ES-I3 (cell line): Measurements from ENCODE around the gene FAHD2B.
"Not testable (repeated sequence)": the region's sequence is repeated elsewhere in the genome, so short reads cannot be mapped to it uniquely, and the experiment has no call there.

Experiments
- H3K36me3 ChIP-seq: 2 replicates; pipeline ENCODE4 v1.6.1; 2013; ENCODE audit warnings: mild to moderate bottlenecking, low read length, control low read depth, moderate library complexity; ENCODE audit not compliant: insufficient read depth
- H3K4me1 ChIP-seq: 2 replicates; pipeline ENCODE4 v1.6.1; 2013; ENCODE audit warnings: mild to moderate bottlenecking, control low read depth, low read length; ENCODE audit not compliant: insufficient read depth
- H3K9ac ChIP-seq: 2 replicates; pipeline ENCODE4 v1.6.1; 2013; ENCODE audit warnings: low read depth, mild to moderate bottlenecking, low read length, moderate library complexity
- H3K9me3 ChIP-seq: 2 replicates; pipeline ENCODE4 v1.6.1; 2013; ENCODE audit warnings: mild to moderate bottlenecking, low read length, moderate library complexity; ENCODE audit not compliant: control insufficient read depth, insufficient read depth

Gene FAHD2B

GRCh38 chr2:97083516-97083915 is 11.2 kb downstream of the FAHD2B start:
- H3K9me3 ChIP-seq, H3K36me3 ChIP-seq, H3K4me1 ChIP-seq, H3K9ac ChIP-seq: not testable (repeated sequence)

GRCh38 chr2:97082206-97082605 is 12.5 kb downstream of the FAHD2B start:
- not testable (repeated sequence) for H3K9ac ChIP-seq, H3K4me1 ChIP-seq, H3K36me3 ChIP-seq, H3K9me3 ChIP-seq

DNA sequence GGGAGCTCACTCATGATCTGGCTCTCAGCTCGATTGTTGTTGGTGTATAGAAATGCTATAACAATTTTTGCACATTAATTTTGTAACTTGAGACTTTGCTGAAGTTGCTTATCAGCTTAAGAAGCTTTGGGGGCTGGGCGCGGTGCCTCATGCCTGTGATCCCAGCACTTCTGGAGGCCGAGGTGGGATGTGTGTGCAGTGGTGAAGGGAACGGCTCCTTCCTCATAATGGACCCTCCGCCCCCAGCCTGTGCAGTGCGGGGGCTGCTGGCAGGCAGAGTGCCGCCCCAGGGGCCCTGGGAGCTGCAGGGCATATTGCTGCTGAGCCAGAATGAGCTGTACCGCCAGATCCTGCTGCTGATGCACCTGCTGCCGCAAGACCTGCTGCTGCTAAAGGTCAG is 13.8 kb downstream of the FAHD2B start:
- not testable (repeated sequence) for H3K36me3 ChIP-seq, H3K9ac ChIP-seq, H3K4me1 ChIP-seq, H3K9me3 ChIP-seq

- not testable (repeated sequence) for H3K9ac ChIP-seq, H3K9me3 ChIP-seq, H3K4me1 ChIP-seq, H3K36me3 ChIP-seq
Measured at GRCh38 chr2:97077213-97077612, 17.5 kb downstream of the FAHD2B start.

- not testable (repeated sequence) for H3K4me1 ChIP-seq, H3K36me3 ChIP-seq, H3K9ac ChIP-seq, H3K9me3 ChIP-seq
Measured at GRCh38 chr2:97070915-97071314, 23.8 kb downstream of the FAHD2B start.

DNA sequence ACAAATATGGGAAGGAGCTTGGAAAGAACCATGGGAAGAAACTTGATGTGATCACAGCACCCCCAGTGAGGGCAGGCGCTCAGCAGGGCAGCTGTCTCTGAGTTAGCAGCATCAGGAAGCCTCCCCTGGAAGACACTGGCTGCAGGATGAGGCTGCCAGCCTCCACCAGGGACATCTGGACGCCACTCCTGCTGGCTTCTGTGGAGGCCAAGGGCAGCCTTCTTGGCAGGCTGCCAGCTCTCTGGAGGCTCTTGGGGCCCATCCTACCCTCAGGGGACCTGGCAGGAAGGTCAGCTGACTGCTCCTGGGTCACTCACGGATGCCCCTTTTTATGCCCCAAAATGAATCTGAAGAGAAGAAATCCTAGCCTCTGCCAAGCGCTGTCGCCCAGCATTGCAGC is 26.0 kb downstream of the FAHD2B start:
- not testable (repeated sequence) for H3K4me1 ChIP-seq, H3K9ac ChIP-seq, H3K36me3 ChIP-seq, H3K9me3 ChIP-seq

DNA sequence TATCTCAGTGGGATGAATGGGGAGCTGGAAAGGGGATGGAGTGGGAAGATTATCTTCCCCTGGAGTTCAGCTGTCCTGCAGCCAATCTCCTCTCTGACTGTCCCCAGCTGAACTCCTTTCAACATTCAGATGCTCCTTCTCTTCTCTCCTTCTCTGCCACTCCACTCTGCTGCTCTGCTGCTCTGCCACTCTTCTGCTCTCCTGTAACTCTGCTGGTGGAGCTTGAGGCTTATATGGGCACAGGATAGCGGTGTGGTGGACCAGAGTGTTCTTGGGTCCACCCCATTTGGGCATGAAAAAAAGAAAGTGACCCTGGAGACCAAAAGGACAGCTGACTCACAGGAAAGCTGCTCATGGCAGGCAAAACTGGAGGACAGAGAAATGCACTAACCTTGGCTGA is 26.6 kb downstream of the FAHD2B start:
- Histone ChIP-seq H3K9ac (no peak overlapping the region), H3K36me3 (no peaks in the 10 kb centered on the region), H3K4me1 (no peaks in the 10 kb centered on the region), H3K9me3 (no peaks in the 10 kb centered on the region)

GRCh38 chr2:97067279-97068004 is 27.2 kb downstream of the FAHD2B start:
- Histone ChIP-seq H3K9ac (no peak overlapping the region), H3K9me3 (no peaks in the 10 kb centered on the region), H3K36me3 (no peaks in the 10 kb centered on the region), H3K4me1 (no peaks in the 10 kb centered on the region)

GRCh38 chr2:97066030-97066429 is 28.7 kb downstream of the FAHD2B start:
- H3K9me3 ChIP-seq, H3K9ac ChIP-seq, H3K36me3 ChIP-seq, H3K4me1 ChIP-seq: not testable (repeated sequence)

DNA sequence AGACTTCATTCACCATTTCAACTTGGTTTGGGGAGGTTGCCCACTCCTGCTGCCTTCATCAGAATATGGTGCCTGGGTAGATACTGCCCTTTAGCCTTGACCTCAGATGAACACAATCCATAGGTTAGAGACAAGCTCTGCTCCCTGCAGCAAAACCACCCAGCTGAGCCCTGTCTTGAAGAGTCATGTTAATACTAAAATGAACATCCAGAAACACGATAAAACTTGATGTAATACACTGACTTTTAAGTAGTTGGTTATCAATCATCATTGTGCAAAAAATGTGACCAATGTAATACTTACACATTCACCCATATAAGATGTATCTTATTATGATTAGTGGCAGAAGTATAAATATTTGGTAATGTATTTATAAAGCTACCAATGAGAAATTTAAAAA is 32.7 kb downstream of the FAHD2B start:
- not testable (repeated sequence) for H3K36me3 ChIP-seq, H3K9ac ChIP-seq, H3K4me1 ChIP-seq, H3K9me3 ChIP-seq

- not testable (repeated sequence) for H3K9me3 ChIP-seq, H3K36me3 ChIP-seq, H3K9ac ChIP-seq, H3K4me1 ChIP-seq
Measured at GRCh38 chr2:97059782-97060181, 34.9 kb downstream of the FAHD2B start.

DNA sequence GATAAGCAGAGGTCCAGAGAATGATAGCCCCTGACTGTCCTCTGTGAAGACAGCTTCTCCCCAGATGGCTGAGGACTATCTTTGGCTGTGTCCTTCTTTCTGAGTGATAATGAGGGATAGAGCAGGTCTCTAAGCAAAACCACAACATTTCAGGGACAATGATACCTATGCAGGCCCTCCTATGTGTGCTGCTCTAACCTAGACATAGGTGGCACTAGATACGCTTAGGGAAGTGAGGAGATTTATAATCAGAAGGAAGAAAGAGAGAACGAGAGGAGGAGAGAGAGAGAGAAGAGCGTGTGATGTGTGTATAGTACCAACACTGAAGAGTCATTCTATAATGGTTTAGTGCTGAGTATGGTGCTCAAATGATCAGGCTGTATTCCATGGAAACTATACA is 38.5 kb downstream of the FAHD2B start:
- not testable (repeated sequence) for H3K9me3 ChIP-seq, H3K36me3 ChIP-seq, H3K4me1 ChIP-seq, H3K9ac ChIP-seq

- not testable (repeated sequence) for H3K36me3 ChIP-seq, H3K9me3 ChIP-seq, H3K9ac ChIP-seq, H3K4me1 ChIP-seq
Measured at GRCh38 chr2:97050032-97050431, 44.6 kb downstream of the FAHD2B start.

DNA sequence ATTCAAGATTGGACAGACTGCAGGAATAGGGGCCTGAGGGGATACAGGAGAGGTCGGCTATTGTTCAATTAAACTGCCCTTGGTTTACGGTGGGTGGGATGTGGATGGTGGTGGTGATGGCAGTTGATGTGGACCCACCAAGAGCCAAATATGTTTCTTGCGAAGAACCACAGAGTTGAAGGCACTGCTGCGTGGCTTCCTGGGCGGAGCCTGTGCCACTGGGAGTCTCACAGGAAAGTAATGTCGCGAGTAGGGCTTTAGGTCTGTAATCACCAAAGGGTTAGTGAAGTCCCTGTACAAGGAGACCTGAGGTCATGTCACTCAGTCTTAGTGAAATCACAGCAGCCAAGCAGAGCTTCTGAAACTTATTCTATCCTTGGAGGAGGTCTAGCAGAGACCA is 46.2 kb downstream of the FAHD2B start:
- not testable (repeated sequence) for H3K9ac ChIP-seq, H3K9me3 ChIP-seq, H3K4me1 ChIP-seq, H3K36me3 ChIP-seq

GRCh38 chr2:97046676-97047075 is 48.0 kb downstream of the FAHD2B start:
- H3K9ac ChIP-seq, H3K36me3 ChIP-seq, H3K9me3 ChIP-seq, H3K4me1 ChIP-seq: not testable (repeated sequence)

- H3K9me3 ChIP-seq, H3K36me3 ChIP-seq, H3K9ac ChIP-seq, H3K4me1 ChIP-seq: not testable (repeated sequence)
Measured at GRCh38 chr2:97045895-97046499, 48.7 kb downstream of the FAHD2B start.
